HG03558 (cell line): Measurements from ENCODE around the gene PODN.

Experiments used
- ATAC-seq: cut with Tn5 transposase; IDR thresholded peaks from one replicate; pipeline ENCODE4 v1.9.1; 2021; ENCODE audit warnings: moderate number of reproducible peaks; ENCODE audit not compliant: unreplicated experiment; ENCODE audit errors: extremely low read depth

PODN gene

GRCh38 chr1:53087332-53088285 is 25.6 kb downstream of the PODN start:
- no peak for ATAC-seq

- ATAC-seq: no peak
Observed at GRCh38 chr1:53088616-53089300, 26.7 kb downstream of the PODN start.

GRCh38 chr1:53089478-53090226 is 27.6 kb downstream of the PODN start:
- ATAC-seq: no peak

- no peak for ATAC-seq
Observed at GRCh38 chr1:53090227-53091147, 28.5 kb downstream of the PODN start.

GRCh38 chr1:53091841-53092645 is 30.0 kb downstream of the PODN start:
- ATAC-seq: no peak

- no peak for ATAC-seq
Observed at GRCh38 chr1:53092659-53093450, 30.8 kb downstream of the PODN start.

GRCh38 chr1:53093451-53093754 is 31.4 kb downstream of the PODN start:
- no peak for ATAC-seq

- ATAC-seq: no peak
Observed at GRCh38 chr1:53093778-53094532, 31.9 kb downstream of the PODN start.

GRCh38 chr1:53094533-53094919 is 32.5 kb downstream of the PODN start:
- ATAC-seq: no peak

- ATAC-seq: no peak
Observed at GRCh38 chr1:53104289-53104913, 42.4 kb downstream of the PODN start.

GRCh38 chr1:53107090-53107489 is 45.1 kb downstream of the PODN start:
- ATAC-seq: no peak

GRCh38 chr1:53107570-53108322 is 45.7 kb downstream of the PODN start:
- ATAC-seq: no peak

GRCh38 chr1:53108646-53109580 is 46.9 kb downstream of the PODN start:
- ATAC-seq: no peak

- ATAC-seq: no peak
Observed at GRCh38 chr1:53110370-53111072, 48.5 kb downstream of the PODN start.

- ATAC-seq: no peak
Observed at GRCh38 chr1:53111073-53111556, 49.1 kb downstream of the PODN start.
